Neural progenitor cell (in vitro differentiated cells): ENCODE measurements around the gene PDHX. TPM values are rescaled to one million over a fixed set of nuclear protein-coding genes. Genes with fewer than 3 reads are reported as not detected.

Source experiments
- DNase-seq: peaks from one replicate; pipeline ENCODE4 v3.0.0-alpha.2; 2016; ENCODE audit warnings: low spot score
- H2AFZ ChIP-seq: fragments of 200-600 bp; sonication (generic); replicated peaks from 2 replicates; pipeline ENCODE4 v1.6.1; 2016; ENCODE audit warnings: antibody characterized with exemption
- H3F3A ChIP-seq: fragments of 200-600 bp; sonication (generic); 2 replicates; pipeline ENCODE4 v1.6.1; 2016; ENCODE audit warnings: antibody characterized with exemption, low read depth
- H3K27ac ChIP-seq: fragments of 200-600 bp; sonication (generic); 2 replicates; pipeline ENCODE4 v1.5.1; 2016; ENCODE audit warnings: mild to moderate bottlenecking
- H3K27me3 ChIP-seq: fragments of 200-600 bp; sonication (generic); 2 replicates; pipeline ENCODE4 v1.6.1; 2016; ENCODE audit warnings: mild to moderate bottlenecking, moderate library complexity
- H3K36me3 ChIP-seq: fragments of 200-600 bp; sonication (generic); 2 replicates; pipeline ENCODE4 v1.5.1; 2016
- H3K4me1 ChIP-seq: fragments of 200-600 bp; sonication (generic); 2 replicates; pipeline ENCODE4 v1.6.1; 2016; ENCODE audit warnings: mixed run types
- H3K4me2 ChIP-seq: fragments of 200-600 bp; sonication (generic); 2 replicates; pipeline ENCODE4 v1.6.1; 2016
- H3K4me3 ChIP-seq: fragments of 200-600 bp; sonication (generic); 2 replicates; pipeline ENCODE4 v1.5.1; 2016
- H3K79me2 ChIP-seq: fragments of 200-600 bp; sonication (generic); 2 replicates; pipeline ENCODE4 v1.6.1; 2016; ENCODE audit warnings: low read depth
- H3K9ac ChIP-seq: fragments of 200-600 bp; sonication (generic); 2 replicates; pipeline ENCODE4 v1.6.1; 2016
- H3K9me3 ChIP-seq: fragments of 200-600 bp; sonication (generic); 2 replicates; pipeline ENCODE4 v1.5.1; 2016; ENCODE audit warnings: low read depth
- H4K20me1 ChIP-seq: fragments of 200-600 bp; sonication (generic); 2 replicates; pipeline ENCODE4 v1.6.1; 2016; ENCODE audit warnings: low read depth
- H3K27ac Mint-ChIP-seq: 3 replicates; pipeline ENCODE4 v1.8.0; 2021; ENCODE audit warnings: mixed read lengths
- H3K27me3 Mint-ChIP-seq: 2 replicates; pipeline ENCODE4 v1.8.0; 2022; ENCODE audit warnings: low read depth, mild to moderate bottlenecking, inconsistent platforms, moderate library complexity, mixed read lengths; ENCODE audit not compliant: insufficient read depth
- H3K36me3 Mint-ChIP-seq: 3 replicates; pipeline ENCODE4 v1.8.0; 2021; ENCODE audit warnings: mixed read lengths
- H3K4me1 Mint-ChIP-seq: 3 replicates; pipeline ENCODE4 v1.8.0; 2021; ENCODE audit warnings: mixed read lengths
- H3K4me3 Mint-ChIP-seq: 3 replicates; pipeline ENCODE4 v1.8.0; 2021; ENCODE audit warnings: mild to moderate bottlenecking, moderate library complexity, mixed read lengths
- H3K9me3 Mint-ChIP-seq: 3 replicates; pipeline ENCODE4 v1.8.0; 2020; ENCODE audit warnings: mixed read lengths
- EZH2 ChIP-seq: fragments of 200-600 bp; sonication (generic); IDR thresholded peaks from 2 replicates; pipeline ENCODE4 v1.6.1; 2017; ENCODE audit warnings: antibody characterized with exemption, mild to moderate bottlenecking, moderate library complexity
- EZH2phosphoT487 ChIP-seq: fragments of 200-600 bp; sonication (generic); IDR thresholded peaks from 2 replicates; pipeline ENCODE4 v1.6.1; 2017; ENCODE audit warnings: antibody characterized with exemption
- total RNA-seq: library from RNA; depleted of rRNA; stranded (reverse); fragments of >200 nt; gene quantifications from 2 replicates; pipeline ENCODE4 v1.2.3, GENCODE V29; 2015; ENCODE audit warnings: low replicate concordance
- TF ChIP-seq, protein P1 (sequence below): fragments of 200-600 bp; sonication (generic); IDR thresholded peaks from 2 replicates; pipeline ENCODE4 v1.5.1; 2017; ENCODE audit warnings: antibody characterized with exemption, mild to moderate bottlenecking

Gene PDHX
- total RNA-seq, 1 donor from 2014 or later: 38.4 TPM

DNA sequence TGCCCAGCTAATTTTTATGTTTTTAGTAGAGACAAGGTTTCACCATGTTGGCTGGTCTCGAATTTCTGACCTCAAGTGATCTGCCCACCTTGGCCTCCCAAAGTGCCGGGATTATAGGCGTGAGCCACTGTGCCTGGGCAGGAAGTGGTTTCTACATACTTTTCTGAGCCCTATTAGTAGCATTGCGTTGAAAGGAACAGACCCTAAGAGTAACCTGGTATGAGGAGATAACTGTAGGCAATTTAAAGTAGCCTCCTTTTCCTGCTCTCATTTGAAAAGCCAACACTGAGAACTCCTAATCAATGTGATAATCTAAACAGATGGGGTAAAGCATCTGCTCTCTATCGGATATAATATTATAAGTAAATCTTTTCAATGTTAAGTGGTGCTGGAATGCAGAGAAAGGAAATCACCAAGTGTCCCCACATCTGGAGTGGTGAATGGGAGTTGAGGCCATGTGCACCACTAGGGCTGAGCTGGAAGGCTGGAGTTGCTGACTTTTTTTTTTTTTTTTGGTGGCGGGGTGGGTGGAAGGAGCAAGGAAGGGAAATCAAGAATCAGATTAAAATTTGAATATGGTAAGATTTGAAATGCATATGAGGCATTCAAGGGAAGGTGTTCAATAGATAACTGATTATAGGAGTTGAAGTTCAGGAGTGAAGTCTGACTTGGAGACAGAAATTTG is 20.7 kb downstream of the PDHX start:
- peaks cover 39% of the 10 kb centered on the region for H3K36me3 Mint-ChIP-seq
- no peak for TF ChIP-seq EZH2phosphoT487
- TF ChIP-seq, protein P1, sequence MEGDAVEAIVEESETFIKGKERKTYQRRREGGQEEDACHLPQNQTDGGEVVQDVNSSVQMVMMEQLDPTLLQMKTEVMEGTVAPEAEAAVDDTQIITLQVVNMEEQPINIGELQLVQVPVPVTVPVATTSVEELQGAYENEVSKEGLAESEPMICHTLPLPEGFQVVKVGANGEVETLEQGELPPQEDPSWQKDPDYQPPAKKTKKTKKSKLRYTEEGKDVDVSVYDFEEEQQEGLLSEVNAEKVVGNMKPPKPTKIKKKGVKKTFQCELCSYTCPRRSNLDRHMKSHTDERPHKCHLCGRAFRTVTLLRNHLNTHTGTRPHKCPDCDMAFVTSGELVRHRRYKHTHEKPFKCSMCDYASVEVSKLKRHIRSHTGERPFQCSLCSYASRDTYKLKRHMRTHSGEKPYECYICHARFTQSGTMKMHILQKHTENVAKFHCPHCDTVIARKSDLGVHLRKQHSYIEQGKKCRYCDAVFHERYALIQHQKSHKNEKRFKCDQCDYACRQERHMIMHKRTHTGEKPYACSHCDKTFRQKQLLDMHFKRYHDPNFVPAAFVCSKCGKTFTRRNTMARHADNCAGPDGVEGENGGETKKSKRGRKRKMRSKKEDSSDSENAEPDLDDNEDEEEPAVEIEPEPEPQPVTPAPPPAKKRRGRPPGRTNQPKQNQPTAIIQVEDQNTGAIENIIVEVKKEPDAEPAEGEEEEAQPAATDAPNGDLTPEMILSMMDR: no peak
- no peak for TF ChIP-seq EZH2
- H3K27me3 Mint-ChIP-seq: no peaks in the 10 kb centered on the region

DNA sequence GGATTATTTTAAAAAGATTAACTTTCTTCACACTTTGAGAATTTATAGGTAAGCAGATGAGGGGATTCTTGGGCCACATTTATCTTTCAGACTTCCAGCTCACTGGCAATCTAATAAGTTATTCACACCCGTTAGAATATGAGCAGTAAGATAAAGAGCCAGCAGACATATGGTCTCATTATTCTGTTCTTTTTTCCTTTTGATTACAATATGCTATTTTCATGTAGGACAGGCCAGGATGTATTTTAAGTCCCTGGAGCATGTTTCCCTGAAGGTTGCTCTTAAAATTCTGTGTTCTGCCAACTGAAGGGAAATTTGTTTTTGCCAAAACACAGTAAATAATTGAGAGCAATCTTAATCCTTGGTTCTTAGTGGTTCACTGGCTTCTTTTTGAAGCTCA is 22.2 kb downstream of the PDHX start:
- DNase-seq: no peak
- Histone ChIP-seq H3K27me3 (no peaks in the 10 kb centered on the region), H4K20me1 (peaks cover 5% of the 10 kb centered on the region), H2AFZ (no peak overlapping the region), H3K4me3 (no peak overlapping the region), H3K36me3 (no peaks in the 10 kb centered on the region), H3K79me2 (peaks cover 2% of the 10 kb centered on the region), H3K4me2 (no peak overlapping the region), H3K9me3 (no peaks in the 10 kb centered on the region), H3F3A (no peaks in the 10 kb centered on the region), H3K27ac (no peak overlapping the region), H3K9ac (no peak overlapping the region), H3K4me1 (no peaks in the 10 kb centered on the region)
- Mint-ChIP-seq H3K4me1 (no peaks in the 10 kb centered on the region), H3K36me3 (peaks cover 32% of the 10 kb centered on the region), H3K9me3 (peaks cover 3% of the 10 kb centered on the region), H3K4me3 (no peak overlapping the region), H3K27me3 (no peaks in the 10 kb centered on the region), H3K27ac (no peak overlapping the region)
- no peak for TF ChIP-seq EZH2phosphoT487
- TF ChIP-seq, protein P1: no peak
- TF ChIP-seq EZH2: no peak

More for the DNA sequence above, 20.7 kb downstream of the PDHX start:
- Histone ChIP-seq H3K4me1 (no peaks in the 10 kb centered on the region), H3K36me3 (no peaks in the 10 kb centered on the region), H3K9ac (no peak overlapping the region), H3K27me3 (no peaks in the 10 kb centered on the region), H3K9me3 (no peaks in the 10 kb centered on the region), H3F3A (no peaks in the 10 kb centered on the region), H3K4me3 (no peak overlapping the region), H4K20me1 (peaks cover 5% of the 10 kb centered on the region), H2AFZ (no peak overlapping the region), H3K79me2 (no peaks in the 10 kb centered on the region), H3K4me2 (no peak overlapping the region), H3K27ac (no peak overlapping the region)
- no peak overlapping the region for H3K27ac Mint-ChIP-seq
- no peak for DNase-seq
- H3K4me3 Mint-ChIP-seq: no peak overlapping the region
- H3K9me3 Mint-ChIP-seq: no peaks in the 10 kb centered on the region
- no peaks in the 10 kb centered on the region for H3K4me1 Mint-ChIP-seq

DNA sequence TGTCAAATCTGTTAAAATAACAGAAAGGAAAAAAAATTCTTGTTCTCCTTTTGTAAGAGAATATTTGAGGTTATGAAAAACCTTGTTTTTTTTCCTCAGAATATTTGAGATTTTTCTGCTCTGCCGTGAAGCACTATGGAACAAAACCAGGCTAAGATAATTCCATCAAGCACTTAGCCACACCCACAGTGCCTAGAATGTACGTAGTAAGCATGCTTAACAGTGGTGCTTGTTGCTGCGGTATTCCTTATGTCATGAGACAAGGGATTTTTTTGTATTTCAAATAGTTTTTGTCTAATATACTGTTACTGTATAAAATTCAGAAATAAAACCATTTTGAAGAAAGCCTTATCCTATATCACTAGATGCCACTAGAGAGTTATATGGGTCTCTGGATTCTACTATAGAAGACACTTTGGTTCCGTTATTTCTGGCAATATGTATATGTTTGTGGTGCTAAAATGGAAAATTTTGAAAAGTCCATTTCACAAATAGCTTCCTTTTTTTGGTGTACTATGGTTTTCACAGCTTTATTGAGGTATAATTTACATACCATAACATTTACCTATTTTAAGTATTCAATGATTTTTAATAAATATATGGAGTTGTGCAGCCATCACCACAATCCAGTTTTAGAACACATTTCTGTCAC is 23.7 kb downstream of the PDHX start:
- H3K4me2 ChIP-seq: no peak overlapping the region
- peaks cover 5% of the 10 kb centered on the region for H4K20me1 ChIP-seq
- H3K36me3 Mint-ChIP-seq: peaks cover 34% of the 10 kb centered on the region
- H3K9ac ChIP-seq: no peak overlapping the region
- no peak overlapping the region for H3K27ac ChIP-seq
- no peaks in the 10 kb centered on the region for H3K27me3 ChIP-seq
- H3K4me1 ChIP-seq: no peaks in the 10 kb centered on the region
- H3K4me3 ChIP-seq: no peak overlapping the region
- no peak for TF ChIP-seq EZH2phosphoT487
- TF ChIP-seq EZH2: no peak
- TF ChIP-seq, protein P1: no peak
- peaks cover 5% of the 10 kb centered on the region for H3K79me2 ChIP-seq
- no peak overlapping the region for H2AFZ ChIP-seq
- H3K9me3 ChIP-seq: no peaks in the 10 kb centered on the region
- H3K4me3 Mint-ChIP-seq: no peak overlapping the region
- H3K4me1 Mint-ChIP-seq: no peaks in the 10 kb centered on the region
- no peaks in the 10 kb centered on the region for H3K36me3 ChIP-seq
- no peak for DNase-seq
- no peaks in the 10 kb centered on the region for H3F3A ChIP-seq
- peaks cover 7% of the 10 kb centered on the region for H3K9me3 Mint-ChIP-seq
- H3K27me3 Mint-ChIP-seq: no peaks in the 10 kb centered on the region
- H3K27ac Mint-ChIP-seq: no peak overlapping the region
